ENCODE data around the gene PRCP.

DNA sequence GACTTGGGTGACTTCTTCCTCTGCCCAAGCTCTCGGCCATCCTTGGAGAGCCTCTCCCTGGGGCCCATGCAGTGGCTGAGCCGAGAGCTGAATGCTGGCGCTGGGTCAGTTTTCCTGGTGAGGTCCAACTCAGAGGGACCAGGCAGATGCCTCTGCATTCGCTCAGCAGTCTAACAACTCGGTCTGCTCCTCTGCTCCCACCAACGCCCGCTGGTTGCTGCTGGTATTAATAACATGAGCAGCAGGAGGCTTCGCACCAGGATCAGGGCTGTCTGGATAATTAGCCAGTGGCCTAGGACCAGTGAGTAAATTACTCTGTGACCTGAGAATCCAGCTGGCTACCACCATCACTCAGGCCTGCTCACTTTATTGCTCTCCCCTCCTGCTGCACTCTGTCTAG is 88.9 kb downstream of the PRCP start:
- TF ChIP-seq, protein P1, sequence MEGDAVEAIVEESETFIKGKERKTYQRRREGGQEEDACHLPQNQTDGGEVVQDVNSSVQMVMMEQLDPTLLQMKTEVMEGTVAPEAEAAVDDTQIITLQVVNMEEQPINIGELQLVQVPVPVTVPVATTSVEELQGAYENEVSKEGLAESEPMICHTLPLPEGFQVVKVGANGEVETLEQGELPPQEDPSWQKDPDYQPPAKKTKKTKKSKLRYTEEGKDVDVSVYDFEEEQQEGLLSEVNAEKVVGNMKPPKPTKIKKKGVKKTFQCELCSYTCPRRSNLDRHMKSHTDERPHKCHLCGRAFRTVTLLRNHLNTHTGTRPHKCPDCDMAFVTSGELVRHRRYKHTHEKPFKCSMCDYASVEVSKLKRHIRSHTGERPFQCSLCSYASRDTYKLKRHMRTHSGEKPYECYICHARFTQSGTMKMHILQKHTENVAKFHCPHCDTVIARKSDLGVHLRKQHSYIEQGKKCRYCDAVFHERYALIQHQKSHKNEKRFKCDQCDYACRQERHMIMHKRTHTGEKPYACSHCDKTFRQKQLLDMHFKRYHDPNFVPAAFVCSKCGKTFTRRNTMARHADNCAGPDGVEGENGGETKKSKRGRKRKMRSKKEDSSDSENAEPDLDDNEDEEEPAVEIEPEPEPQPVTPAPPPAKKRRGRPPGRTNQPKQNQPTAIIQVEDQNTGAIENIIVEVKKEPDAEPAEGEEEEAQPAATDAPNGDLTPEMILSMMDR (IDR thresholded peaks at IDR 0.05; ENCODE audit: insufficient read depth, low read length, poor library complexity, severe bottlenecking), result no peak
- TF ChIP-seq EZH2phosphoT487 (conservative IDR thresholded peaks at IDR 0.05; ENCODE audit: low read length), result no peak
